Liver (tissue), 9 donors: ENCODE data around the gene CA9. TPM values are rescaled to one million over a fixed set of nuclear protein-coding genes. Genes with fewer than 3 reads are reported as not detected.

Experiments used
- DNase-seq: peaks from one replicate; pipeline ENCODE4 v3.0.0-alpha.2; 2017; ENCODE audit warnings: low spot score
- H3K27ac ChIP-seq, 2 donors: one replicate each; pipeline ENCODE4 v1.7.0; 2013; ENCODE audit warnings: inconsistent platforms in 2 of 2, low read length in 2 of 2, control low read depth in 1 of 2, low read depth in 1 of 2, mild to moderate bottlenecking in 1 of 2
- H3K27me3 ChIP-seq, 4 donors: one replicate each; pipeline versions ENCODE4 v1.6.1 to v1.7.0; 2013; ENCODE audit warnings: low read length in 3 of 4, inconsistent platforms in 1 of 4, mild to moderate bottlenecking in 1 of 4, moderate library complexity in 1 of 4; ENCODE audit not compliant: control insufficient read depth in 4 of 4, insufficient read depth in 4 of 4
- H3K36me3 ChIP-seq, 4 donors: one replicate each; pipeline versions ENCODE4 v1.6.1 to v1.7.0; 2013; ENCODE audit warnings: low read length in 3 of 4, mild to moderate bottlenecking in 3 of 4, low read depth in 1 of 4, moderate library complexity in 1 of 4; ENCODE audit not compliant: control insufficient read depth in 4 of 4, insufficient read depth in 3 of 4
- H3K4me1 ChIP-seq, 4 donors: one replicate each; pipeline versions ENCODE4 v1.6.1 to v1.7.0; 2013; ENCODE audit warnings: low read length in 3 of 4, mild to moderate bottlenecking in 3 of 4, moderate library complexity in 1 of 4; ENCODE audit not compliant: control insufficient read depth in 4 of 4, insufficient read depth in 4 of 4
- H3K4me3 ChIP-seq, 3 donors: one replicate each; pipeline versions ENCODE4 v1.6.1 to v1.7.0; 2013; ENCODE audit warnings: low read length in 3 of 3, control low read depth in 1 of 3, low read depth in 1 of 3, mild to moderate bottlenecking in 1 of 3
- H3K9ac ChIP-seq, 2 donors: one replicate each; pipeline ENCODE4 v1.7.0; 2013; ENCODE audit warnings: low read length in 2 of 2, mild to moderate bottlenecking in 2 of 2, moderate library complexity in 2 of 2, control low read depth in 1 of 2, low read depth in 1 of 2
- H3K9me3 ChIP-seq, 4 donors: one replicate each; pipeline versions ENCODE4 v1.6.1 to v1.7.0; 2013; ENCODE audit warnings: low read length in 3 of 4; ENCODE audit not compliant: control insufficient read depth in 4 of 4
- CTCF ChIP-seq: fragments of 150-350 bp; IDR thresholded peaks from 2 replicates; pipeline ENCODE4 v1.5.1; 2017; ENCODE audit warnings: improper control_type of control experiment, low read depth, low read length; ENCODE audit not compliant: missing input control
- EGR1 ChIP-seq, 2 donors: IDR thresholded peaks; 2 replicates each; pipeline ENCODE4 v1.6.1; 2016 to 2018; ENCODE audit warnings: antibody characterized with exemption in 2 of 2, low read depth in 2 of 2
- FOXA1 ChIP-seq: IDR thresholded peaks from 2 replicates; pipeline ENCODE4 v1.6.1; 2016; ENCODE audit warnings: antibody characterized with exemption
- FOXA2 ChIP-seq: IDR thresholded peaks from 2 replicates; pipeline ENCODE4 v1.6.1; 2016; ENCODE audit warnings: antibody characterized with exemption
- HNF4A ChIP-seq, 2 donors: conservative IDR thresholded peaks; 2 replicates each; pipeline ENCODE4 v1.6.1; 2016; ENCODE audit warnings: antibody characterized with exemption in 2 of 2, mild to moderate bottlenecking in 2 of 2
- HNF4G ChIP-seq: IDR thresholded peaks from 2 replicates; pipeline ENCODE4 v1.6.1; 2016; ENCODE audit warnings: antibody characterized with exemption
- JUND ChIP-seq, 2 donors: IDR thresholded peaks; 2 replicates each; pipeline ENCODE4 v1.6.1; 2016; ENCODE audit warnings: antibody characterized with exemption in 2 of 2
- MAX ChIP-seq: IDR thresholded peaks from 2 replicates; pipeline ENCODE4 v1.6.1; 2016; ENCODE audit warnings: antibody characterized with exemption
- NR2F2 ChIP-seq: IDR thresholded peaks from 2 replicates; pipeline ENCODE4 v1.6.1; 2016; ENCODE audit warnings: antibody characterized with exemption
- RAD21 ChIP-seq, 2 donors: IDR thresholded peaks; 2 replicates each; pipeline ENCODE4 v1.6.1; 2016; ENCODE audit warnings: antibody characterized with exemption in 2 of 2, mild to moderate bottlenecking in 2 of 2
- REST ChIP-seq: IDR thresholded peaks from 2 replicates; pipeline ENCODE4 v1.6.1; 2016; ENCODE audit warnings: antibody characterized with exemption, mild to moderate bottlenecking
- RXRA ChIP-seq, 2 donors: IDR thresholded peaks; 2 replicates each; pipeline ENCODE4 v1.6.1; 2017 to 2018; ENCODE audit warnings: antibody characterized with exemption in 2 of 2, mild to moderate bottlenecking in 1 of 2
- SP1 ChIP-seq: IDR thresholded peaks from 2 replicates; pipeline ENCODE4 v1.6.1; 2018; ENCODE audit warnings: antibody characterized with exemption, mild to moderate bottlenecking
- TAF1 ChIP-seq: conservative IDR thresholded peaks from 2 replicates; pipeline ENCODE4 v1.6.1; 2016; ENCODE audit warnings: antibody characterized with exemption, mild to moderate bottlenecking
- WGBS: extraction: QIAGEN DNeasy Blood & Tissue Kit; methylation state at CpG from one replicate; pipeline ENCODE4 v1.1.7; 2013; 5-methylcytosine and 5-hydroxymethylcytosine counted together
- polyA plus RNA-seq, 2 donors: library from polyadenylated mRNA; stranded (reverse) in 1 of 2; unstranded in 1 of 2; fragments of 200-250 nt in 1 of 2; fragments of >200 nt in 1 of 2; fragmentation: Nextera tagmentation in 1 of 2; extraction: Ambion mirVana in 1 of 2; gene quantifications; one replicate each; pipeline versions ENCODE4 v1.2.1 to v1.2.3, GENCODE V29; 2013 to 2015
- total RNA-seq, 2 donors: library from RNA; depleted of rRNA; stranded (reverse); fragments of >200 nt; gene quantifications; one replicate each; pipeline ENCODE4 v1.2.3, GENCODE V29; 2014
- donor health status: healthy.
- donor health status: healthy.
- donor health status: healthy.
- donor health status: healthy.
- donor health status: healthy.

Gene CA9
- total and polyA plus RNA-seq, 4 donors: 0.47 to 2.2 (median 0.80) TPM

GRCh38 chr9:35628389-35628991 is 45.2 kb upstream of the CA9 start:
- DNase-seq: no peak
- WGBS: 97% methylated on average over 6 of the region's 6 CpGs
- no peaks in the 10 kb centered on the region for H3K27me3 ChIP-seq

GRCh38 chr9:35629597-35629996 is 44.1 kb upstream of the CA9 start:
- no peak overlapping the region for H3K9ac ChIP-seq
- H3K4me3 ChIP-seq: no peak overlapping the region
- H3K36me3 ChIP-seq: no peaks in the 10 kb centered on the region
- H3K4me1 ChIP-seq: no peaks in the 10 kb centered on the region
- H3K27ac ChIP-seq: no peak overlapping the region
- no peaks in the 10 kb centered on the region for H3K9me3 ChIP-seq
- 88% methylated on average over 5 of the region's 5 CpGs for WGBS
- DNase-seq: no peak
- no peaks in the 10 kb centered on the region for H3K27me3 ChIP-seq
- TF ChIP-seq NR2F2 (no peak), HNF4A (conservative IDR thresholded peaks at IDR 0.05) (no peak), FOXA2 (no peak), CTCF (no peak), EGR1 (IDR thresholded peaks at IDR 0.05; ENCODE audit: low read depth in 2 of 2) (no peak), MAX (no peak), JUND (IDR thresholded peaks at IDR 0.05) (no peak), REST (no peak)

More at GRCh38 chr9:35628389-35628991, 45.2 kb upstream of the CA9 start:
- H3K4me1 ChIP-seq: no peaks in the 10 kb centered on the region
- no peaks in the 10 kb centered on the region for H3K36me3 ChIP-seq
- no peak overlapping the region for H3K9ac ChIP-seq
- H3K9me3 ChIP-seq: no peaks in the 10 kb centered on the region
- H3K4me3 ChIP-seq: no peak overlapping the region
- no peak for TF ChIP-seq CTCF
- no peak for TF ChIP-seq EGR1 (IDR thresholded peaks at IDR 0.05; ENCODE audit: low read depth in 2 of 2)
- no peak for TF ChIP-seq MAX
- no peak for TF ChIP-seq HNF4G
- TF ChIP-seq RAD21 (IDR thresholded peaks at IDR 0.05): no peak
- TF ChIP-seq SP1: no peak
- TF ChIP-seq FOXA1: no peak
- no peak for TF ChIP-seq TAF1
- TF ChIP-seq RXRA (IDR thresholded peaks at IDR 0.05): no peak
- no peak for TF ChIP-seq REST
- no peak overlapping the region for H3K27ac ChIP-seq
